Measurements from ENCODE around the gene ALDOA.

The ALDOA gene

DNA sequence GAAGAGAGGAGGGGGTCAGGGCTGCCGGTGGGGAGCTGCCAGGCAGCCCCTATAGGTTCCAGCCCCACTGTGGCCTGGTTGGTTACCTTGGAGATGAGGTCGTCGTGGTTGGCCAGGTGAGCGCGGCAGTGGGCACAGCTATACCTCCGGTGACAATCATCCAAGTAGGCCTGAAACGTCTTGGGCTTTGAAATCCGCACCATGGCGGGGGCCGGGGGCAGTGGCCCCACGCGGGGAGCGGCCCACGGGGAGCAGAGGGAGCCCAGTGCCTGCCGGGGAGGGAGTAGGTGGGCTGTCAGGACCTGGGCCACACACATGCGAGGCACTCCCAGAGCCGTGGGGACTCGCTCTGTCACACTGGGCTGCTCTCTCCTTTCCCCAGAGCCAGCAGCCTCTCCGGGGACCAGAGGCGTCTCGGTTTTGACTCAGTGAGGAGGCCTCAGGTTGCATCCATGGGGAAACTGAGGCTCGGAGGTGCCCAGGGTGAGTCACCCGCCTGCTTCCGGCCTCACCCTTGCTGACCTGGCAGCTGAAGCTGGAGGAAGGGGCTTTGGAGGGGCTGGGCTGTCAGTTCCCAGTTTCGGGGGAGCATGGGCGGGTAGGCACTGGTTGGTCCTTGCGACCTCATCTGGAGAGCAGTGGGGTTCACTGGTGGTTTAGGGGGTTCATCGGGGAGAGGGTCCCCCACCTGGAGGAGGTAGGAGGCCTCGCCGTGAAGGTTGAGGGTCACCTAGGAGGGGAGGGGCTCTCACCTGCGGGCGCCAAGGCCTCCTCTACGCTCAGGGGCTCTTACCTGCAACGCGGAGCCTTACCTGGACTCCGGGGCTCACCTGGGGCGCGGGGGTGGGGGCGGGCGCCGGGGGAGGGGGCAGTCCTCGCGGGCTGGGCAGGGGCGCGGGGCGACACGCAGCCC, 29.9 kb downstream of the ALDOA start:
- DNase-seq (ENCODE audit: extremely low read depth, insufficient read length): no peak

GRCh38 chr16:30096105-30096861, 30.7 kb downstream of the ALDOA start, which contains the start of gene YPEL3:
Gene YPEL3 (minus strand): TSS chr16:30096213. CDS start chr16:30095482, 731 bp downstream.
- Histone ChIP-seq H3K27me3 (replicated peaks; ENCODE audit: control insufficient read depth, insufficient read depth, low read length) (no peaks in the 10 kb centered on the region), H3K36me3 (ENCODE audit: control insufficient read depth, insufficient read depth, low read length) (peaks cover 1% of the 10 kb centered on the region; the same call in 1 of the 2 replicates), H3K4me3 (replicated peaks; ENCODE audit: low read depth, low read length) (peak within 1 kb of the TSS; percentile 74)
- DNase-seq (ENCODE audit: extremely low read depth, insufficient read length): peak; percentile 96
- TF ChIP-seq, protein P1, sequence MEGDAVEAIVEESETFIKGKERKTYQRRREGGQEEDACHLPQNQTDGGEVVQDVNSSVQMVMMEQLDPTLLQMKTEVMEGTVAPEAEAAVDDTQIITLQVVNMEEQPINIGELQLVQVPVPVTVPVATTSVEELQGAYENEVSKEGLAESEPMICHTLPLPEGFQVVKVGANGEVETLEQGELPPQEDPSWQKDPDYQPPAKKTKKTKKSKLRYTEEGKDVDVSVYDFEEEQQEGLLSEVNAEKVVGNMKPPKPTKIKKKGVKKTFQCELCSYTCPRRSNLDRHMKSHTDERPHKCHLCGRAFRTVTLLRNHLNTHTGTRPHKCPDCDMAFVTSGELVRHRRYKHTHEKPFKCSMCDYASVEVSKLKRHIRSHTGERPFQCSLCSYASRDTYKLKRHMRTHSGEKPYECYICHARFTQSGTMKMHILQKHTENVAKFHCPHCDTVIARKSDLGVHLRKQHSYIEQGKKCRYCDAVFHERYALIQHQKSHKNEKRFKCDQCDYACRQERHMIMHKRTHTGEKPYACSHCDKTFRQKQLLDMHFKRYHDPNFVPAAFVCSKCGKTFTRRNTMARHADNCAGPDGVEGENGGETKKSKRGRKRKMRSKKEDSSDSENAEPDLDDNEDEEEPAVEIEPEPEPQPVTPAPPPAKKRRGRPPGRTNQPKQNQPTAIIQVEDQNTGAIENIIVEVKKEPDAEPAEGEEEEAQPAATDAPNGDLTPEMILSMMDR (IDR thresholded peaks at IDR 0.05; ENCODE audit: insufficient read depth, low read length, poor library complexity, severe bottlenecking): no peak

More for the DNA sequence above, 29.9 kb downstream of the ALDOA start:
- H3K27me3 ChIP-seq (replicated peaks; ENCODE audit: control insufficient read depth, insufficient read depth, low read length): no peaks in the 10 kb centered on the region
- TF ChIP-seq, protein P1 (IDR thresholded peaks at IDR 0.05; ENCODE audit: insufficient read depth, low read length, poor library complexity, severe bottlenecking): no peak
- peak overlapping the region; percentile 74 for H3K4me3 ChIP-seq (replicated peaks; ENCODE audit: low read depth, low read length)
- H3K36me3 ChIP-seq (ENCODE audit: control insufficient read depth, insufficient read depth, low read length): peaks cover 1% of the 10 kb centered on the region; the same call in 1 of the 2 replicates

DNA sequence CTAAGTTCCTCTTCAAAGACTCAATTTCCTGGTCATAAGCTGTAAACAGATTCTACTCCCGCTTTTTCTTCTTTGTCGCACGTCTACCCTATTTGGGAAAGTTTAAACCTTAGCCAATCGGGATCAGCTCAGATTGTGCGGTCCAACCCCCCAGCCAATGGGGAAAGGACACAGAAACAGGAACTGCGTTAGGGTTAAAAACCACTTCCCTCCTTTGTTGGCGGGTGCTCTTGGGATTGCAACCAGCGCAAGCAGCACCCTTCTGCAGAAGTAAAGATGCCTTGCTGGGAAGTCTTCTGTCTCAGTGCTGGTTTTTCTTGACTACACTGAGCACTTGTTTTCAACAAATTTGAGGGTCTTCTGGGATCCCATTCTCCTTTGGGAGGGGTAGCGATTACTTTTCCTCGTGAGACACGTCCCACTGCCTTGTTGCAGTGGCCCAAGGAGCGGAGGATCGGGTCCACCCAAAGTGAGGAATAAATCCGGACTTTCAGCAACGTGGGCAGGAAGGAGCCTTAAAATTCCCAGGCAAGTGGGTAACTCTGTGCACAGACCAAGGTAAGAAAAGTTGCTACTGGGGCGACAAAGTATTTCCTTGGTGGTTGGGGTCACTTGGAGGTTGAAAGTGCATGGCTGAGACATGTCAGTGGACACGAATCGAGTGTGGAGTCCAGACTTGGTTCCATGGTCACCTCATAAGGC, 31.5 kb downstream of the ALDOA start:
- Histone ChIP-seq H3K27me3 (replicated peaks; ENCODE audit: control insufficient read depth, insufficient read depth, low read length) (no peaks in the 10 kb centered on the region), H3K36me3 (ENCODE audit: control insufficient read depth, insufficient read depth, low read length) (peaks cover 1% of the 10 kb centered on the region; the same call in 1 of the 2 replicates), H3K4me3 (replicated peaks; ENCODE audit: low read depth, low read length) (no peak overlapping the region)
- DNase-seq (ENCODE audit: extremely low read depth, insufficient read length): no peak
- TF ChIP-seq, protein P1 (IDR thresholded peaks at IDR 0.05; ENCODE audit: insufficient read depth, low read length, poor library complexity, severe bottlenecking): no peak

DNA sequence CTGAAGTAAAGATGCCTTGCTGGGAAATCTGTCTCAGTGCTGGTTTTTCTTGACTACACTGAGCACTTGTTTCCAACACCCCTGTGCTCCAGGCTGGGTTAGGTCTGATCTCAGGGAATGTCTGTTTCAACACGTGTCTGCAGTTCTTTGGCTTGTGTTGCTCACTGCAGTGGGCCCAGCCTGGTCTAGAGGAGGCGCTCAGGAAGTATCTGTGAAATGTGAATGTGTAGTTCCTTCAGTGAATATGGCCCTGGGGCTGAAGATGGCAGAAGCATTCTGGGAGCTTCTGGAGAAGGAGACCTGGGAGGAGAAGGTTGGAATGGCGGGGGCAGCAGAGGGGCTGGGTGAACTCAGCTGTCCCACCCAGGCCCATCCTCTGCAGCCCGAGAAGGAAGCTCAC, 38.5 kb downstream of the ALDOA start:
- no peaks in the 10 kb centered on the region for H3K36me3 ChIP-seq (ENCODE audit: control insufficient read depth, insufficient read depth, low read length)
- no peak for DNase-seq (ENCODE audit: extremely low read depth, insufficient read length)
- no peak overlapping the region for H3K4me3 ChIP-seq (replicated peaks; ENCODE audit: low read depth, low read length)
- H3K27me3 ChIP-seq (replicated peaks; ENCODE audit: control insufficient read depth, insufficient read depth, low read length): no peaks in the 10 kb centered on the region
- TF ChIP-seq, protein P1 (IDR thresholded peaks at IDR 0.05; ENCODE audit: insufficient read depth, low read length, poor library complexity, severe bottlenecking): no peak

DNA sequence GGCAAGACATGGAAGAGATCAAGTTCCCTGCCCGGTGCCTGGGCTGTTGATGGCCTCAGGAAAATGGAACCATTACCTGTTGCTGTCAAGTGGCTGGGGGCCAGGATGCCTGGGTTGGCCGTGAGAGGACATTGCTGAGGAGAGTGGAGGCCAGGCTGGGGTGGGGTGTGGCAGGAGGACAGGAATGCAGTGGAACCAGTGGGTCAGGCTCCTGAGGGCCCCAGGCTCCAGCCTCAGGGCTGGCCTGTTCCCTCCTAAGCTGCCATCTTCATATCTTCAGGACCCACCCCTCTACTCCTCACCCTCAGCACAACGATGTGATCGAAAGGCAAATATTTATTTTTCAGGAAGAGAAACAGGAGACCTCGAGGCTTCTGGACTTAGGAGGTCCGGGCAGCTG, 38.9 kb downstream of the ALDOA start:
- Histone ChIP-seq H3K36me3 (ENCODE audit: control insufficient read depth, insufficient read depth, low read length) (no peaks in the 10 kb centered on the region), H3K4me3 (replicated peaks; ENCODE audit: low read depth, low read length) (no peak overlapping the region), H3K27me3 (replicated peaks; ENCODE audit: control insufficient read depth, insufficient read depth, low read length) (no peaks in the 10 kb centered on the region)
- no peak for DNase-seq (ENCODE audit: extremely low read depth, insufficient read length)
- TF ChIP-seq, protein P1 (IDR thresholded peaks at IDR 0.05; ENCODE audit: insufficient read depth, low read length, poor library complexity, severe bottlenecking): no peak
